ENCODE measurements around the gene USP6. TPM values are rescaled to one million over a fixed set of nuclear protein-coding genes. Genes with fewer than 3 reads are reported as not detected.
"Not testable (repeated sequence)": the region's sequence is repeated elsewhere in the genome, so short reads cannot be mapped to it uniquely, and the experiment has no call there.

USP6 gene
- total RNA-seq = under 1 TPM in 1 of 2 experiments, not detected in 1; 0.07 TPM

DNA sequence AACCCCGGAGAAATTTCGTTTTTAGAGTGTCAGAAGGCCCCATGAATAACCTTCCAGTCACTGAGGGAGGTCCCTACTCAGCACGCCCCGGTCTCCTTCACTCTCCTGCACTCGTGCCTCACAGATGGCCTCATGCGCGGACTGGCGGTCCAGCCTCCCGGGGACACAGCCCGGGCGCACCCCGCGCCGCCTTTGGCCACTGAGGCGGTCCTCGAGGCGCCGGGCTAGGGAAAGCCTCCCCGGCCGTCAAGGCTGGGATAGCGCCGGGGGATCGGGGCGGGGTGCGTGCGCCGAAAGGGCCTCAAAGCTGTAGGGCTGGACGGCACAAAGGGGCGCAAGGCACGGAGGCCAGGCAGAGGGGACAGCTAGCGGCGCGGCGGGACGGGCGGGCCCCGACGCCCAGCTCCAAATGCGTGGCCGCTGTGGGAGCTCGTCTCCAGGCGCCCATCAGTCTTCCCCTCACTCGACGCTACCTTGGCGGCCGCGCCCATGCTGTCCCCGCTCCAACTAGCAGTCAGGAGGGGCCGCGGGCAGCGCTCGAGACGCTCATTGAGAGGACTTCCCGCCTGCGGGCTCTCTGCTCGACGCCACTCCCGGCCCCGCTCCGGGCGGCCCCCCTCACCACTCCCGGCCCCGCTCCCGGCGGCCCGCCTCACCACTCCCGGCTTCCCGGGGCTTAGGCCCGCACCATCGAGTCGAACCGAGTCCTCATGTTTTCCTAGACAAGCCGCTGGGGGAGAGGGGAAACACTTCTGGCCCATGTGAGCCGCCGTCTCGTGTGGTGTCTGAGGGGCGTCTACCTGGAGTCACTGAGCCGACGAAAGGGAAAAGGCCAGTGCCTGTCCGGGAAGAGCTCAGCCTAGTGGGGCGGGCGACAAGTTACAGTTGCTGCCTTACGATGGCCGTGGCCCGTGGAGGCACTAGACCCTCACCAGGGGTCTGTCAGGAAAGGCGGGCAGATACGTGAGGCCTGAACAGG is at the start of gene USP6:
TSS of gene USP6 (plus strand) at position 360 of the 979 bp plus-strand sequence. CDS start 14,336 bp downstream, outside the sequence.
- ChIA-PET POLR2A (no interaction called here), CTCF (no interaction called here)
- peaks cover 6% of the 10 kb centered on the region for H3K4me1 Mint-ChIP-seq
- H3K27ac Mint-ChIP-seq = no peak within 1 kb of the TSS
- peaks cover 25% of the 10 kb centered on the region for H3K36me3 Mint-ChIP-seq (ENCODE audit: low read depth)
- DNase-seq = peak; percentile 17
- no peak within 1 kb of the TSS for H3K4me3 Mint-ChIP-seq
- H3K9me3 Mint-ChIP-seq (ENCODE audit: low read depth) = peaks cover 2% of the 10 kb centered on the region
- ATAC-seq = no peak
- peaks cover 25% of the 10 kb centered on the region for H3K27me3 Mint-ChIP-seq
- intact Hi-C loops (cut with DNase I, micrococcal nuclease) = no loop called here

DNA sequence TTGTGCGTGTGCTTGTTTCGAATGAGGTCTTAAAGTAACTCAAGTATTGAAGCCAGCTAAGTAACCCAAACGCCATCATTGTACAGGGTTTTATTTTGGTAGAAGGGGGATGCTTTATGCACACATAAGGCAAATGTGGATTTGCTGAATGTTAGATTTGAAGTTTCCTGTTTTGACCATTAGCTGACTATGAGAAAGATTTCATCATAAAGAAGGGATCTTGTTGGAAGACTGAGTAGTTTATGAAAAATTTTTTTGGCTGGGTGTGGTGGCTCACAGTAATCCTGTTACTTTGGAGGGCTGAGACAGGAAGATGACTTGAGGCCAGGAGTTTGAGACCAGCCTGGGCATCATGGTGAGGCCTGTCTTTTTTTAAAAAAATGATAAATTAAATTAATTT is 47.6 kb upstream of the USP6 start:
- intact Hi-C loops (cut with DNase I, micrococcal nuclease) = no loop called here
- ATAC-seq (no peak), DNase-seq (no peak)
- no peaks in the 10 kb centered on the region for H3K36me3 Mint-ChIP-seq (ENCODE audit: low read depth)
- ChIA-PET POLR2A (interaction anchor here (0.5 kb wide), 1 partner anchor 268 kb away, joined by 5 read pairs; no protein-coding TSS in a partner anchor), CTCF (interaction anchor here (0.6 to 1.1 kb wide), 2 partner anchors 31 to 165 kb away, joined by 4 to 5 read pairs; partner anchors contain the start of gene CHRNE)
- no peak overlapping the region for H3K4me3 Mint-ChIP-seq
- no peaks in the 10 kb centered on the region for H3K9me3 Mint-ChIP-seq (ENCODE audit: low read depth)
- no peaks in the 10 kb centered on the region for H3K27me3 Mint-ChIP-seq
- no peaks in the 10 kb centered on the region for H3K4me1 Mint-ChIP-seq
- no peak overlapping the region for H3K27ac Mint-ChIP-seq

DNA sequence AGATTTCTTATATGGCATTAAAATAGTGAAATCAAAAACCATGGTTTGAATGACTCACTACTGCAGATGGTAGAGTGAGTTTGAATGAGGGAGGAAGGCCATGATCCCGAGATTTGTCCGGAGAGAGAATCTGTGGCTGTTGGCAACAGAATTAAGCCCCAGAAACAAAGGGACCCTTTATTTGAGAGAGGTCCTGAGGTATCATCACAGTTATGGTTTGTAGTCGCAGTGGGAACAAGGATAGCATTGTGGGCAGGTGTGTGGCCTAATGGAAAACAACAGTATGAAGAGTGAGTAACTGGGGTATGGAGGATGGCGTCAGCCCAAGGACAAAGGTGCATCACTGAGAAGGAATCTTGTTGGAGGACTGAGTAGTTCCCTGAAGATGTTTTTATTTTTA is 46.1 kb upstream of the USP6 start:
- intact Hi-C loops (cut with DNase I, micrococcal nuclease) = no loop called here
- H3K27ac Mint-ChIP-seq = no peak overlapping the region
- CTCF ChIA-PET = no interaction called here
- DNase-seq = no peak
- H3K4me3 Mint-ChIP-seq = no peak overlapping the region
- H3K4me1 Mint-ChIP-seq = no peaks in the 10 kb centered on the region
- POLR2A ChIA-PET = no interaction called here
- H3K36me3 Mint-ChIP-seq (ENCODE audit: low read depth) = no peaks in the 10 kb centered on the region
- H3K9me3 Mint-ChIP-seq (ENCODE audit: low read depth) = no peaks in the 10 kb centered on the region
- no peaks in the 10 kb centered on the region for H3K27me3 Mint-ChIP-seq
- no peak for ATAC-seq

DNA sequence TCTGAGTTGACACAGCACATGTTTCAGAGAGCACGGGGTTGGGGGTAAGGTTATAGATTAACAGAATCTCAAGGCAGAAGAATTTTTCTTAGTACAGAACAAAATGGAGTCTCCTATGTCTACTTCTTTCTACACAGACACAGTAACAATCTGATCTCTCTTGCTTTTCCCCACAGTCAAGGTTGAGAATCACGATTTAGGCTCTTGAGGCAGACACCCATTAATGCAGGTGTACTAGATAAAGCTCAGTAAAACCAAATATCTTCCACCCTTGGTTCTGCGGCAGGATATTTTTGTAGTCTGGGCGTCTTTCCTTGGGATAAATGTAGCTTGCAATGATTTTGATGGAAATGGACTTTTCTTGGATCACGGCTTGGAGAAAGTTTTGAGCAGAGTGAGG is 40.4 kb upstream of the USP6 start:
- CTCF ChIA-PET = interaction anchor here (0.6 kb wide), 1 partner anchor 21 kb away, joined by 3 read pairs; no protein-coding TSS in a partner anchor
- H3K4me3 Mint-ChIP-seq; H3K9me3 Mint-ChIP-seq (ENCODE audit: low read depth); ATAC-seq; H3K27ac Mint-ChIP-seq; H3K36me3 Mint-ChIP-seq (ENCODE audit: low read depth); DNase-seq; H3K27me3 Mint-ChIP-seq; POLR2A ChIA-PET: not testable (repeated sequence)
- peaks cover 24% of the 10 kb centered on the region for H3K4me1 Mint-ChIP-seq
- intact Hi-C loops (cut with DNase I, micrococcal nuclease) = loop anchor here in 1 of 2 experiments (5.0 kb wide), 1 partner anchor 108 kb away; the partner anchor contains the start of gene SPAG7

DNA sequence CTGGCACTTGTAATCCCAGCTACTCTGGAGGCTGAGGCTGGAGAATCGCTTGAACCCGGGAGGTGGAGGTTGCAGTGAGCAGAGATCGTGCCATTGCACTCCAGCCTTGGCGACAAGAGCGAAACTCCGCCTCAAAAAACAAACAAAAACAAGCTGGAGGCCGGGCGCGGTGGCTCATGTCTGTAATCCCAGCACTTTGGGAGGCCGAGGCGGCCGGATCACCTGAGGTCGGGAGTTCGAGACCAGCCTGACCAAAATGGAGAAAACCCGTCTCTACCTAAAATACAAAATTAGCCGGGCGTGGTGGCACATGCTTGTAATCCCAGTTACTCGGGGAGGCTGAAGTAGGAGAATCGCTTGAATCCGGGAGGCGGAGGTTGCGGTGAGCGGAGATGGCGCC is 38.6 kb upstream of the USP6 start:
- POLR2A ChIA-PET; ATAC-seq; DNase-seq; H3K9me3 Mint-ChIP-seq (ENCODE audit: low read depth); H3K27me3 Mint-ChIP-seq: not testable (repeated sequence)
- CTCF ChIA-PET = interaction anchor here (0.9 kb wide), 1 partner anchor 16 kb away, joined by 4 read pairs; no protein-coding TSS in a partner anchor
- intact Hi-C loops (cut with DNase I, micrococcal nuclease) = loop anchor here in 1 of 2 experiments (5.0 kb wide), 1 partner anchor 110 kb away; the partner anchor contains the start of gene SPAG7
- Mint-ChIP-seq H3K4me1 (peaks cover 30% of the 10 kb centered on the region), H3K4me3 (peak overlapping the region; percentile 73), H3K36me3 (ENCODE audit: low read depth) (peaks cover 17% of the 10 kb centered on the region), H3K27ac (peak overlapping the region; percentile 95)

DNA sequence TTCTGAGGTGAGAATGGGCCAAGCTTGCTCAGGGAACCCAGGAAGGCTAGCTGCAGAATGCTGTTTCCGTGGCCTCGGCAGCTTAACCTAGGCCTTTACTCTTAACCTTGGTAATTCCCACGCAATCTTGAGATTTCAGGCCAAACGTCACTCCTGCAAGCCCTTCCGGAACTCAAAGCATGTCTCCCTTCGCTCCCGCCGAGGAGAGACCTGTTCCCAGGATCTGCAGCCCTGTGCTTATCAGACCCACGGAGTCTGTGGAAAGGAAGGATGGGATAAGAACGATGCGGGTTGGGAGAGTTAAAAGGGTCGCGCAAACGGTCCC is 38.1 kb upstream of the USP6 start:
- Mint-ChIP-seq H3K4me3 (peak overlapping the region; percentile 73), H3K4me1 (peaks cover 30% of the 10 kb centered on the region), H3K36me3 (ENCODE audit: low read depth) (peaks cover 20% of the 10 kb centered on the region), H3K27ac (peak overlapping the region; percentile 95), H3K27me3 (no peaks in the 10 kb centered on the region), H3K9me3 (ENCODE audit: low read depth) (peaks cover under 1% of the 10 kb centered on the region)
- CTCF ChIA-PET = interaction anchor here (0.9 to 1.1 kb wide), 2 partner anchors 14 to 16 kb away, joined by 4 to 5 read pairs; no protein-coding TSS in a partner anchor
- POLR2A ChIA-PET = interaction anchor here (0.9 kb wide), 1 partner anchor 118 kb away, joined by 3 read pairs; no protein-coding TSS in a partner anchor
- ATAC-seq = peak; percentile 5
- no peak for DNase-seq
- intact Hi-C loops (cut with DNase I, micrococcal nuclease) = loop anchor here (1.0 to 5.0 kb wide), 6 partner anchors 33 to 127 kb away; partner anchors contain the start of genes ZNF232 (in 2 of the 2), SPAG7 (in 1 of the 2) and ZNF594 (in 1 of the 2)

DNA sequence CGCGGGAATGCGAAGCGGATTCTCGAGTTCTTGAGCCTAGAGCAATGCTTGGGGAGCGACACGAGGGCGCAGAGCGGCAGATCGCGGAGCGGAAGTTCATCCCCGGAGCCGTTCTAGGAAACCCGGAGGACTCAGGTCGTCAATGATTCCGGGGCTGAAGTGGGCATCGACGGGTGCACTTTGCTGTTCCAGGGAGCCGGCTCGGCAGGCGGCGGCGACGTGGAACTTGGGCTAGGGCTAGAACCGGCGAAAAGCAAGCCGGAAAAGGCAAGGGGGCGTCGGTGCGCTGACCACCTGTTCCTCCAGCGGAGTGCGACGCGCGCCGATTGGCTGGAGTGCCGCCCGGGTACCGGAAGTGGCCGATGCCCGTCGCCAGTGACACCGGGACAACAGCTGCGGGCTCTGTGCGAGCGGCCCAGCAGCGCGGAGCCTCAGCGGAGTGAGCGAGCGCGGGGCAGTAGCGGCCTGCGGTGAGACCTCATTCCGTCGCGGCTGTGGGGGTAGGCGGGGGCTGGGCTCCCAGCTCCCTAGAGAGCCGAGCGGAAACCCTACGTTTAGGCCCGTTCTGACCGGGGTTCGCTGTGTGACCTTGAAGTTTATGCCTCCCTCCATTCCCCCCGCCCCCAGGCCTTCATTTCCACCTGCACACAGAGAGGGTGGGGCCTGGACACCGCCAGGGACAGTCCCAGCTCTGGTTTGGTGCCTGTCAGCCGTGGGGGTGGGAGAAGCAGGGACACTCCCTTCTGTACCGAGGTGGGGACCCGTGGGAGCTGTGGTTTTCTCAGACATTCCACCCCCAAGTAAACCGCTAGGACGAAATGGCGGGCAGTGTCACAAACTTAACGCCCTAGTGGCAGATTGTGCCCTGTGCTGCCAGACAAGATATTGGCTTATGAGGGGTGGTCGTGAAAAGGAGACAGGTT is 37.5 kb upstream of the USP6 start, which contains the start of gene ZFP3:
TSS of gene ZFP3 (plus strand) at position 362 of the 923 bp plus-strand sequence. CDS start 13,038 bp downstream, outside the sequence.
- peak; percentile 90 for ATAC-seq
- Mint-ChIP-seq H3K27ac (peak within 1 kb of the TSS; percentile 95), H3K4me3 (peak within 1 kb of the TSS; percentile 73), H3K9me3 (ENCODE audit: low read depth) (peaks cover 4% of the 10 kb centered on the region), H3K36me3 (ENCODE audit: low read depth) (peaks cover 25% of the 10 kb centered on the region), H3K4me1 (peaks cover 30% of the 10 kb centered on the region), H3K27me3 (no peaks in the 10 kb centered on the region)
- intact Hi-C loops (cut with DNase I, micrococcal nuclease) = loop anchor here (1.0 to 5.0 kb wide), 6 partner anchors 32 to 128 kb away; partner anchors contain the start of genes ZNF232 (in 2 of the 2), SPAG7 (in 1 of the 2) and ZNF594 (in 1 of the 2)
- ChIA-PET CTCF (interaction anchor here (0.7 to 1.5 kb wide), 11 partner anchors 14 to 995 kb away, joined by 3 to 7 read pairs (median 4); partner anchors contain the start of gene ZNF232), POLR2A (interaction anchor here (0.6 to 0.9 kb wide), 3 partner anchors 119 to 312 kb away, joined by 3 to 8 read pairs (median 6); partner anchors contain the start of genes RNF167 and SLC25A11)
- peak; percentile 89 for DNase-seq

DNA sequence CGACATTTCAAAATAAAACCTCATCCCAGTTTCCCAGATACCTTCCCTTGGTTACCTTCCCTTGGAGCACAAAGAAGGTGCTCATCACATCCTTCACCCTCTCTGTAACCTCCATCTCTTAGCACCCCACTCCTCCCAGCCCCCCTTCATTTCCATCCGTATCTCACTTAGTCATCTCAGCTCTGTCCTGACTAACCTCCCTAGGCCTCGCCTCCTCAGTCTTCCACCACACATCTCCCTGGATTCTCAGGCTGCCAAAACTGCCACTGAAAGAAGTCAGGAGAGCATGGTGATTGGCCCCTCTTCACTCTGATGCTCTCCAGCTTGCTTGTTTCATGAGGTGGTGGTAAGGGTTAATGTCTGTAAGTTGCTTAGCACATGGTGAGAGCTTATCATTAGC is 35.2 kb upstream of the USP6 start:
- DNase-seq (no peak), ATAC-seq (no peak)
- peaks cover 41% of the 10 kb centered on the region for H3K36me3 Mint-ChIP-seq (ENCODE audit: low read depth)
- no peak overlapping the region for H3K4me3 Mint-ChIP-seq
- ChIA-PET CTCF (interaction anchor here (0.5 to 0.6 kb wide), 2 partner anchors 17 to 627 kb away, joined by 3 read pairs; no protein-coding TSS in a partner anchor), POLR2A (interaction anchor here (0.7 kb wide), 1 partner anchor 59 kb away, joined by 11 read pairs; no protein-coding TSS in a partner anchor)
- no peaks in the 10 kb centered on the region for H3K27me3 Mint-ChIP-seq
- peaks cover 14% of the 10 kb centered on the region for H3K9me3 Mint-ChIP-seq (ENCODE audit: low read depth)
- intact Hi-C loops (cut with DNase I, micrococcal nuclease) = no loop called here
- H3K4me1 Mint-ChIP-seq = peaks cover 30% of the 10 kb centered on the region
- no peak overlapping the region for H3K27ac Mint-ChIP-seq

DNA sequence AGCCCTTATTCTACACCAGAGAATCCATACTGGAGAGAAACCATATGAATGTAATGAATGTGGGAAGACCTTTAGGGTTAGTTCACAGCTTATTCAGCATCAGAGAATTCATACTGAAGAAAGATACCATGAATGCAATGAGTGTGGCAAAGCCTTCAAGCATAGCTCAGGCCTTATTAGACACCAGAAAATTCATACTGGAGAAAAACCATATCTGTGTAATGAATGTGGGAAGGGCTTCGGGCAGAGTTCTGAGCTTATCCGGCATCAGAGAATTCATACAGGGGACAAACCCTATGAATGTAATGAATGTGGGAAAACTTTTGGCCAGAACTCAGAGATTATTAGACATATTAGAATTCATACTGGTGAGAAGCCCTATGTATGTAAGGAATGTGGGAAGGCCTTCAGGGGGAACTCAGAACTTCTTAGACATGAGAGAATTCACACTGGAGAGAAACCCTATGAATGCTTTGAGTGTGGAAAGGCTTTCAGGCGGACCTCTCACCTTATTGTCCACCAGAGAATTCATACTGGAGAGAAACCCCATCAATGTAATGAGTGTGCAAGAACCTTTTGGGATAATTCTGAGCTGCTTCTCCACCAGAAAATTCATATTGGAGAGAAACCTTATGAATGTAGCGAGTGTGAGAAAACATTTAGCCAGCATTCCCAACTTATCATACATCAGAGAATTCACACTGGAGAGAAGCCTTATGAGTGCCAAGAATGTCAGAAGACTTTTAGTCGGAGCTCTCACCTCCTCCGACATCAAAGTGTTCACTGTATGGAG is 23.4 kb upstream of the USP6 start:
- DNase-seq = no peak
- H3K4me1 Mint-ChIP-seq = peaks cover 10% of the 10 kb centered on the region
- ChIA-PET POLR2A (no interaction called here), CTCF (interaction anchor here (0.8 to 1.7 kb wide), 2 partner anchors 14 to 18 kb away, joined by 3 to 4 read pairs; partner anchors contain the start of gene ZFP3)
- no peak overlapping the region for H3K4me3 Mint-ChIP-seq
- intact Hi-C loops (cut with DNase I, micrococcal nuclease) = loop anchor here (1.0 to 10.0 kb wide), 3 partner anchors 85 to 92 kb away; no protein-coding TSS in a partner anchor
- H3K36me3 Mint-ChIP-seq (ENCODE audit: low read depth) = peaks cover 77% of the 10 kb centered on the region
- peaks cover 60% of the 10 kb centered on the region for H3K9me3 Mint-ChIP-seq (ENCODE audit: low read depth)
- H3K27ac Mint-ChIP-seq = no peak overlapping the region
- ATAC-seq = no peak
- H3K27me3 Mint-ChIP-seq = peaks cover 7% of the 10 kb centered on the region

DNA sequence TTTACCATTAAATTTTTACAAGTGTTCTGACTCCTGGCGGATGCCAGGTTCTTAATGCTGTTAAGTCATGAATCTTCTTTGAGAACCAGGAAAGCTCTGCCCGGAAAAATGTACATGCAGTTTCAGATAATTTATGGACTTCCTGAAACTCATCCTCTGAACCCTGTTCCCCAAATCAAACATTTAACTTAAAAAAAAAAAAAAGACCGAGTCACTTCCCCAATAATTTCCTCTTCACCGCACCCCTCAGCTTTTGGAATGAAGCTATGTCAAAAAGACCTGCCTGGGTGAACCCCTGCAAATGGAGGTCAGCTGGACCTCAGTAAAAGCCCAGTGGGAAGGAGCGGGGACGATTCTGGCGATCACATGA is 19.1 kb upstream of the USP6 start:
- Mint-ChIP-seq H3K4me1 (peaks cover 10% of the 10 kb centered on the region), H3K36me3 (ENCODE audit: low read depth) (peaks cover 36% of the 10 kb centered on the region), H3K9me3 (ENCODE audit: low read depth) (peaks cover 38% of the 10 kb centered on the region), H3K4me3 (peak overlapping the region; percentile 67), H3K27ac (no peak overlapping the region), H3K27me3 (peaks cover 7% of the 10 kb centered on the region)
- intact Hi-C loops (cut with DNase I, micrococcal nuclease) = loop anchor here in 1 of 2 experiments (10.0 kb wide), 1 partner anchor 88 kb away; no protein-coding TSS in a partner anchor
- no peak for DNase-seq
- ATAC-seq = no peak
- CTCF ChIA-PET = interaction anchor here (0.7 to 1.2 kb wide), 2 partner anchors 21 to 107 kb away, joined by 3 read pairs; no protein-coding TSS in a partner anchor
- POLR2A ChIA-PET = no interaction called here
